22Rv1 (cell line): Measurements from ENCODE around the gene TGFBRAP1.

Experiments
- CTCF ChIP-seq: fragments of 450-650 bp; IDR thresholded peaks from 2 replicates; pipeline ENCODE4 v1.5.1; 2017; ENCODE audit warnings: mild to moderate bottlenecking
- ZFX ChIP-seq: fragments of 450-650 bp; IDR thresholded peaks from 2 replicates; pipeline ENCODE4 v1.6.1; 2017; ENCODE audit warnings: antibody characterized with exemption, borderline replicate concordance

DNA sequence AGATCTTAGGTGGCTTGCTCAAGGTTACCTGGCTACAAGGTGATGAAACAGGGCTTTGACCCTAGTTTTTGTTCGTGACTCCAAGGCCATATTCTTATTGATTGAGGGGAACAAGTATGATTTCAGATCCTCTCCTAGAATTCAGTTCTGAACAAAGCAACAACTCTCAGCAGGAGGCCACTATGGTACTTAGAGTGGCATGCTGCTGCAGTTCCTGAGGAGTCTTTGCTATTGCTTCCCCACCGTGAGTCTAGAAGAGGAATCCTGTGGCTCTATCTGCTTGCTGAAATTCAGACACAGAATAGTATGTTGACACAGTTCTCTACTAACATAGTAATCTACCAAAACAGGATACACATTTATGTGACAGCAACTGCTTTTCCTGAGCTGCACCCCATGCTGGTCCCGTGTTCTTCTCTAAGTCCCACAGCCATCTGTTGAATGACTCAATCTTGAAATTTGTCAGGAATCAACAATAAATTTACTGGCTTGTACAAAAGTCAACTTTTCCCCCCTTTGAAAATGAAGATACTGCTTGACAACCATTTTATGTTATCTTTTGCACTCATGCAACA is 4.1 kb downstream of the TGFBRAP1 start:
- TF ChIP-seq CTCF, result no peak
- no peak for TF ChIP-seq ZFX
